GM12801 (cell line): ENCODE data around the gene FRYL.

Source experiments
- TF ChIP-seq, protein P1 (sequence below): IDR thresholded peaks from one replicate; pipeline ENCODE4 v1.5.1; 2011; ENCODE audit warnings: control low read depth; ENCODE audit not compliant: insufficient read length; ENCODE audit errors: extremely low read depth

The FRYL gene

DNA sequence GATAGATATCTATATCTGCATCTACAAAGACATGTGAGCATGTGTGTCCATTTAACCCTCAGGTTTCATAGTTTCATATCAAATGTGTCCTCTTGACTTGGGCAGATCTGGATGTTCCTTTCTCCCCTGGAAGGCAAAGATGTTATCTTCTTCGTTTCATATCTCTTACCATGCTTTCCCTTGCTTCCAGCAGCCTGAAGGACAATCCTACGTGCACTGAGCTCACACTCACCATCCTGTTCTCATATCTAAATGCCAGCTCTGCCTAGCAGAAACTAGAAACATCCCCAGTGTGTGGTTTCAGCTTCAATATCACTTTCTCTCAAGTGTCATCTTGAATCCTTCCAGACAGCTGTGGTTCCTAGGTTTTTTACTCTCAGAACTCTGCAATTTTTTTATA lies 223.8 kb downstream of the FRYL start:
- TF ChIP-seq, protein P1, sequence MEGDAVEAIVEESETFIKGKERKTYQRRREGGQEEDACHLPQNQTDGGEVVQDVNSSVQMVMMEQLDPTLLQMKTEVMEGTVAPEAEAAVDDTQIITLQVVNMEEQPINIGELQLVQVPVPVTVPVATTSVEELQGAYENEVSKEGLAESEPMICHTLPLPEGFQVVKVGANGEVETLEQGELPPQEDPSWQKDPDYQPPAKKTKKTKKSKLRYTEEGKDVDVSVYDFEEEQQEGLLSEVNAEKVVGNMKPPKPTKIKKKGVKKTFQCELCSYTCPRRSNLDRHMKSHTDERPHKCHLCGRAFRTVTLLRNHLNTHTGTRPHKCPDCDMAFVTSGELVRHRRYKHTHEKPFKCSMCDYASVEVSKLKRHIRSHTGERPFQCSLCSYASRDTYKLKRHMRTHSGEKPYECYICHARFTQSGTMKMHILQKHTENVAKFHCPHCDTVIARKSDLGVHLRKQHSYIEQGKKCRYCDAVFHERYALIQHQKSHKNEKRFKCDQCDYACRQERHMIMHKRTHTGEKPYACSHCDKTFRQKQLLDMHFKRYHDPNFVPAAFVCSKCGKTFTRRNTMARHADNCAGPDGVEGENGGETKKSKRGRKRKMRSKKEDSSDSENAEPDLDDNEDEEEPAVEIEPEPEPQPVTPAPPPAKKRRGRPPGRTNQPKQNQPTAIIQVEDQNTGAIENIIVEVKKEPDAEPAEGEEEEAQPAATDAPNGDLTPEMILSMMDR, result no peak

DNA sequence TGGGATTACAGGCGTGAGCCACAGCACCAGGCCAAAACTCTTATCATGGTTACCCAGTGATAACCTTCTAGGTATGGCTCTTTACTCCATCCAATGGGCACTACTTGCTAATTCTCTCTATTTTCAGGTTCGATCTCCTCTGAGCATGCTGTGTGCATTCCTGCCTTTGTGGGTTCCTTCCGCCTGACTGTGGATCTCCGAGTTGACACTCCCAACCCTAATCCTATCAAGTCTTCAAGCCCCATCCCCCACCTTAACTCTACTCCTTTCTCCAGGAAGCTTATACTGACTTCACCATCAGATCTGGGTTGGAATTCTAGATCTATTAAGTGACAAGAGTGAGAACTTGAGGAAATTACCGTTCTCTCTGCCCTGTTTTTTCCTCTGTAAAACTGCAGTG lies 225.5 kb downstream of the FRYL start:
- TF ChIP-seq, protein P1, result no peak

DNA sequence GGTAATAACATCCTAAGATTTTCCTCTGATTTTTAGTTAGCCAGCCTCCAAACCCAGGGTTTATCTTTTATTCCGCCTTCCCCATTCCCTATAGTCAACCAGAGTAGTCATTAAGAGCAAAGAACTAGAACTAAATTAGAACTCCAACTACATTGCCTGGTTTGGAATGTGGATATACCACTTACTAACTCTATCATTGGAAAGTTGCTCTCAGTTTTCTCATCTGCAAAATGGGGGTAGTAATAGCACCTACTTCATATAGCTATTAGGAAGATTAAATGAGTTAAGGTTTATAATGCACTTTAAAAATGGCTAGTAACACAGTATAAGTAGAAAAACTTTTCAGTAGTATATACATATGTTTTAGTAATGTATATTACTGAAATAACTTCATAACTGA lies 226.4 kb downstream of the FRYL start:
- TF ChIP-seq, protein P1, result no peak

DNA sequence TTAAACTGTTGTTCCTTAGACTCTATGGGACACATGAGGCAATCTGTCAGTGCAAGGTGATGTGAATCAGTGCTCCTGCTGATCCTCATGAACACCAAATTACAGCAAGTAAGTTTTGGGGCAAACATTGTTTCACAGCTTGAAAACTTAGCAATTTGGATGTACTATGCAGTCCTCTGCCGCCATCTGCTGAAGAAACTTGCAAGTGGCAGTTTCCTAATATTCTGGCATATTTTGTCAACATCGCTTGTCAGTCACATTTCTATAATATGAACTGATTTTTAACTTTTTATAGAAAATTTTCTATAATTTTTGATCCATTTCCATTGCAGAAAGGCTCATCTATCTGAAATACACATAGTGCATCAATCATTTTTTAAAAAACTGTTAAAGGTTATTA lies 233.7 kb downstream of the FRYL start:
- TF ChIP-seq, protein P1, result no peak

DNA sequence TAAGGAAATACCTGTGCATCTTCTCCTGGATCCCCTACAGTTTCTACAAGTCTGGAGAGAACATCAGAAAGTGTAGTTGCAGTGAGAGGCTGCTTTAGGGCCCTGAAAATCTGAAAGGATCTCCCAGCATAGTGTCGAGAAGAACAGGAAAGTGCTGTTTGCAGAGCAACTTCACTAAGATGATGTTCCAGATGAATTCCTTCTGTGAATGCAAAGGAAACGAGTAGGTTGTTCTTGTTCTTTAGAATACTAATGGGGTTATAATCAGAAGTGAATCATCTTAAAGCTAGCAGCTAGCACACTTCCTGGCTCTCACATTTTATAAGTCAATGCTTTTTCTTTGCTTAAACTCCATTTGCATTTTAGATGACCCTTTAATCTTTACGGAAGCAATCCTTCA lies 236.3 kb downstream of the FRYL start:
- TF ChIP-seq, protein P1, result no peak

DNA sequence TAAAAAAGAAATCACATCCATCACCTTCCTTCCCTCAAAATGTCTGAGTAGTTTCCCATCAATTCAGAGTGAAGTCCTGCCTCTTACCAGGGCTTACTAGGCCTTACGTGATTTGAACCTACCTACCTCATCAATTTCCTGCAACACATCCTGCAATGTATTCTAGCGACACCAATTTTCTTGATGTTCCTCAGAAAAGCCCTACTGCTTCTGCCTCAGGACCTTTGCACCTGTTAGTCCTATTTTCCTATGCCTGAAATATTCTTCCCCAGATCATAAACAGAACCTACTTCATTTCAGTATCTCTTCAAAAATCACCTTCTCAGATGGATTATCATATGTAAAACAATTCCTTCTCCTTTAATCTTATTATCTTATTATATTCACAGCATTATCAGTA lies 237.2 kb downstream of the FRYL start:
- TF ChIP-seq, protein P1, result no peak

DNA sequence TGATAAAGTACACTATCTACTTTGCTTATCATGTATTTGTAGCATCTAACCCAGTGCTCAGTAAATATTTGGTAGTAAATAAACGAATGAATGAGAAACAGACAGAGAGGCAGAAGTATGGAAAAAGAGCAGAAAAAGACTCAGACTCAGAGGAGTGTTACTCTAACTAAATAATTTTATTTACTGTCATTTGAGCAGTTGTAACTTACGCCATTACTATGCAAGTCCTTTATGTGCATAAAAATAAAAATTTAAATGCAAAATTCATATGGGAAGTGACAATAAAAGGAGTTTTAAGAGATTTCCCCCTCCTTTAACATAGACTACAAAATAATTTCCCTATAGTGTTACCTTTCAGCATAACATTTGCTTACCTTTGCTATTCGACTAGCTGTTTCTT lies 240.5 kb downstream of the FRYL start:
- TF ChIP-seq, protein P1, result no peak

DNA sequence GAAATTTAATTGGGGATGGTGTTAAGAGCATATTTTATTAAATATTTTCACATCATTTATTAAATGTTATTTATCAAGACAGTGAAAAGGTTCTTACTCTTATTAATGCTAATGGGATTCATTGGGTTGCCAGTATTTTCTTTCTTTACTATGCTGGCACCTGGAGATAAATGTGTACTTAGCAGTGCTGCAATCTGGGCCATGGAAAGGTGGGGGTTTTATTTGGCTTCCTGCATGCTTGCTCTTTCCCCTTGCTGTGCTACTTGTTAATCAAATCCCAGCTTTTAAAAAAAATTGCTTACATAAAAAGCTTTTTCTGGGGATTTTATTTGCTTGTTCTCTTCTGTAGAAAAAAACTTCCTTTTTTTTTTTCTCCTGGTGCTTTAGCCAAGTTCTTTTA lies 241.7 kb downstream of the FRYL start:
- TF ChIP-seq, protein P1, result no peak
